GM19324 (cell line): Measurements from ENCODE around the gene PAX3.

ENCODE experiments used
- ATAC-seq: cut with Tn5 transposase; IDR thresholded peaks from one replicate; pipeline ENCODE4 v1.9.1; 2021; ENCODE audit warnings: mild to moderate bottlenecking, moderate library complexity; ENCODE audit not compliant: unreplicated experiment, low FRiP score

Gene PAX3

GRCh38 chr2:222311319-222311977, 12.7 kb upstream of the PAX3 start:
- ATAC-seq = no peak

DNA sequence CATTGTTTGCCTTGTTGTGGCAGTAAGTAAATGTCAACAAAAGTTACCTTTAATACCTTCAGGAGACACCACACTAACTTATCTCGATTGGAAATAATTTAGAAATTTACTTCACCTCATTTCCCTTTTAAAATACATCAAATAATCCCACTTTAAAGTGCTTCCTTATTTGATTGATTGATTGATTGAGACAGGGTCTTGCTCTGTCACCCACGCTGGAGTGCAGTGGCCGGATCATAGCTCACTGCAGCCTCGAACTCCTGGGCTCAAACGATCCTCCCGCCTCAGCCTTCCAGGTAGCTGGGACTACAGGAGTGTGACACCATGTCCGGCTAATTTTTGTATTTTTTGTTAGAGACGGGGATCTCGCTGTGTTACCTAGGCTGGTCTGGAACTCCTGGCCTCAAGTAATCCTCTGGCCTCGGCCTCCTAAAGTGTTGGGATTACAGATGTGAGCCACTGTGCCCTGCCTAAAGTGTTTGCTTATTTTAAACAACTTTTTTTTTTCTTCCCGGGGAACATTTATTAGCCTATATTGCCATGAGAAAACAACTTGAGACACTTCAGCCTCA, 12.0 kb upstream of the PAX3 start:
- no peak for ATAC-seq

DNA sequence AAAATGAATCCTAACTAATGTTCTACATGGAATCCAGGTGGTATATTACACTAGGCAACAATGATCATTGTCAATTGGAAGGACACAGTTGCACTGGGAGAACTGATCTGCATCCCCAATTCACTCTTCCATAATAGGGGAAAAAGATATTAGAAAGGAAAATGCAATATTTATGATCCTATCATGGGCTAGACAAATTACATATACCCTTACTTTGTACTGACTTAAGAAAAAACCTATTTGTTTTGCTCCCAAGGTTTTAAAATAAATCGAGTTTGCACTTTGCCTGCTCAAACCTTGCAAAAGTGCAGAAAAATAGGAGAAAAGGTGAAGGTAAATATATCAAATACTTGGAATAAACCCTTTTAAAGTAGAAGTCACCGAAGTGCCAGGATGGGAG, 11.0 kb upstream of the PAX3 start:
- no peak for ATAC-seq

GRCh38 chr2:222309361-222309760, 10.6 kb upstream of the PAX3 start:
- ATAC-seq = no peak

DNA sequence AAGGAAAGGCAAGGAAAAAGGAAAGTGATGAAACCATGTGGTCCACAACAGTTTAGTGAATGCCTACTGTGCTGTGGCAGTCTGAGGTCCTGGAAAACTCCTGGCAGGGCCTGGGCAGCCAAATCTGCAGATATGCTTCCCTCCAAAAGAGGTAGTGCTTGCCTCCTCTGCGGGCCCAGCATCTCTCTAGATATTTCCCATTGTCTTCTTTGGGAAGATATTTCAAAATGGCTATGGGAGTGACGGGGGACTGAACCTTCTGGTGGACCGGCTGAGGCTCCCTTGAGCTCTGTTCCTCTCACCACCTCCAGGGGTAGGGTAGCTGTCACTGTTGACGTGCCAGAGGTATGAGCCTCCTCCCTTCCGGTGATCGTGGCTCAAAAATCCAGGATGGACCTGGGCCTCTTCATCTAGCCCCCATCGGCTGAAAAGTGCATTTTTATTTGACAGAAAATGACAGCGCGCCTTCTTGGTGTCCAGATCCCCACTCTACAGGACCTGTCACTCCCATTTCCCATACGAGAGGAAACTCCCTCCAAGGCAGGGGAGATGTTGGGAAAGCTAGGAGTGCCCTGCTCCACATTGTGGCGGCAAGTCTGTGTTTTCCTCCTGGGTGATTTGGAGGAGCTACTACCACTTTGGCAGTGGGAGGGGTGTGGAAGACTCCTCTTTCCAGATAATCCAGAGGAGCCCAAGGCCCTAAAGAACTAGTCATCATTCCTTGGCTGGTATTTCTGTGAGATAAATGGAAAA, 9.4 kb upstream of the PAX3 start:
- no peak for ATAC-seq

DNA sequence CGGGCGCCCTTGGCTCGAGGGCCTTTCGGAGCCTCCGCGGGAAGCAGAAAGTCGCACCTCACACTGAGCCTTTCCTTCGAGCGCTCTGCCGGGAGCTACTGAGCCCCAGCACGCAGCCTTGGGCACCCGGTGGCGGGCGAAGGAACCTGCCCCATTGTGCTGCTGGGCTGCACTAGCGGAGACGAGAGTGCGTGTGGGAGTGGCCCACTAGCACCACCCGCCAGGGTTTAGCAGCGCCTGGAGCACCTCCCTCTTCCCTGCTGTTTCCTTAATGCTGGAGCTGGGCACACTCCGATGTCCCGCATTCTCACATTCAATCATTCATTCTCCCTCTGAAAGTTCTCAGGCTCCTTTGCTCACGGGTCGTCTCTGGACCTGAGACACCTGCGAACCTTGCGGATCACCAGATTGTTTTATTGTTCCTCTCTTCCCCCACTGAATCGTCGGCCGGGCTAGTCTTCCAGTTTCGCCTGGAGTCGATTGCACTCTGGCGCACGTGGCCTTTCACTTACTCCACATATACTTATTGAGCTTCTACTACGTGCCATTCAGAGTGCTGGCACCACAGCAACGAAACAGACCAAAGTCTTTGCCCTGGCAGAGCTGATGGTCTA, 8.5 kb upstream of the PAX3 start:
- ATAC-seq = no peak

DNA sequence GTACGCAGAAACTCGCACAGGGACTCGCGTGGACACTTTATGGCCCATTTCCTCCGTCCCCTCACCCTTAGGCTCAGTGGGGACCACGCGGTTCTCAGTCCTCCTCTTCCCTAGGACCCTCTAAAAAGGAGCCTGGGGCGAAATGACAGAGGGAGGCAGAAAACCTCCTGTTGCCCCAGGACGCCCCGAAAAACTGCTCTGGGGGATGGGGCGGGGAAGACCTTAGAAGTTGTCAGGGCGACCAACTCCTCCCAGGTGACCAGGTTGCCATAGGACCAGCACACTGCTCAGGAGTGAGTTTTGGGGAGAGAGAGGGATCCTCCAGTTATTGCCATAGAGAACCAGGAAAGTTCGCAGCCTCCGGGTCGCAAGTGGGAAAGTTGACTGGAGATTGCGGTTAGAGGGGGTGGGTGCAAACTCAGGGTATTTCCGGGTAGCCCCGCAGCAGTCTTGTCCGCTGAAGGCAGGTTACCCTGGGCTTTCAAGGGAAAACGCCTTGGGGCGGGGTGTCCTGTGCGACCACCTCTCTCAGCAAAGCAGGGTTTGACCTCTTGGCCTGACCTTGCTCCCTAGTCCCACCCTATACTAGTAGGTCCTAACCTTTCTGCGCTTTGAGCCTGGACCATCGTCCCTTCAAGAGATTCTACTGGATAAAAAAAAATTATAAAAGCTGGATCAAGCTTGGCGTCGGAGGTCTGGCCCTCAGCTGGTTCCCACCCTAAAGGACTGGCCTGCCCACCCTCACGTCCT, 7.8 kb upstream of the PAX3 start:
- ATAC-seq = no peak

DNA sequence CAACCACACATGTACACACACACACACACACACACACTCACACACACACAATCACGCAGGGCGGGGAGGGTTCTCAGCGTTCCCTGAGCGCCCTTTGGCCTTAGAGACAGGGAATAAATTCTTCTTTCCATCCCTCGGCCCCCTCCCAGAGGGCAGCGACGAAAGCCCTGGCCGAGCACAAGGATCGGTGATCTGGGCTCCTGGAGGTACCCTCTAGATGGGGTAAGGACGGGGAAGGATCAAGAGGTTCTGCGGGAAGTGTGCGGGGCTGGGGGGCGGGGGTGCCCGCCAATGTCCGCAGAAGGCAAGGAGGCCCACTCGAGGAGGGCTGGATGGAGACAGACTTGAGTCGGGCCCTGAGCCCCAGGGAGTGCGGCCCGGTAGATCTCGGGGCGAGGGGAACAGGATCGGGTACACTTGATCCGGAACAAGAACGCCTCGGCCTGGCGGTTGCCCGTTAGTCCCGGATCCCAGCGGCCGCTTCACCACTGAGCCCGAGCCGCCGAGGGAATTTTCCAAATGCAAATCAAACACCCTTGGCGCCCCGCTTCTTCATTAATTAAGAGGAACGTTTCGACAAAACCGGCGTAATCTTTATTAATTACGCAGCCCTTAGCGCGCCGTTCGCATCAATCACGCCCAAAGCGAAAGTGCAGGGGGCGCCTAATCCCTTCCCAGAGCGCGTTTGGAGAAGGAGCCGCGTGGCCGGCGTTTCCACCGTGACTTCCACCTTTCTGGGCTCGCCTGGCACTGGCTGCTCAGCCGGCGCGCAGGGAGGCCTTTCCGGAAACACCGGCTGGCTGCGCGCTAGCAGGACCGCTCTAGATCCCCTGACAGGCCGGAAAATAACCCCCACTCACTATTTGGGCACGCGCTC, 7.0 kb upstream of the PAX3 start:
- ATAC-seq = no peak

GRCh38 chr2:222304737-222305515, 6.1 kb upstream of the PAX3 start:
- no peak for ATAC-seq

DNA sequence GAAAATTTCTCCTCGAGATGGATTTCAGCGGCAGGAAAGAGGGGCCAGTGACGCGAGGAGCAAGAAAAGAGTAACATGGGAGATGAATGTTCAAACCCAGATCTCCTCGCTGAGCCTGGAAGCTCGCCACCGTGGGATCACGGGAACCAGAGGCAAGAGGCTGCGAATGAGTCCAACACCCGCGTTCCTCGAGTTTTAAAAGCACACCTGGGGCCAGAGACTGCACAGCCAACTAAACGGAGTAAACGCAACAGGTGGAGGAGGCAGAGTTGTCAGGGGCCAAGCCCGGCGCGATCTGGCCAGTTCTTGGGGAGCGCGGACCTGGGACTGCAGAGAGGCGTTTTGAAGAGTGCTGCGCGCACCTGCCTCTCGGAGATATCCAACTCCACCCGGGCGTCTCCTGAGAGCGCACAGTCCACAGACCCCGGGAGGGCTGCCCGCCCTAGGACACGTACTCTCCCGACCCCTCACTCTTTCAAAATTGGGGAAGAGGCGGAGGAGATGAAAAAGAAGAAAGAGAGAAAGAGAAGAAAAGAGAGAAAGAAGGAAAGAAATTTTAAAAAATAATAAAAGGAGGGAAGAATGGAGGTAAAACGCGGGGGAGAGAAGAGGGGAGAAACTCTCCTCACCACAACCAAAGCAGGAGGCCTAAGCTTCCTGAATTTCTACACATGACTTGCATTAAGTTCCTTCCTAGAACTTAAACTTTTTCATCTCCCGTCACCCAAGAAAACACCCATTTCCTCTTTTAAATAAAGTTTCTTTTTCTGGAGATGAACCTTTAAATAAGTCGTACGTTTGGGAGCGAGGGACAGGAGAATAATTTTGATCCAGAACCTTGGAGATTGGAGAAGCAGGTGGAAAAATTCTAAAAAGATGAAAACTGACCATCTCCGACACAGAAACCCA, 5.3 kb upstream of the PAX3 start:
- no peak for ATAC-seq

- no peak for ATAC-seq
These were observed 4.4 kb upstream of the PAX3 start for GRCh38 chr2:222303045-222303827.

DNA sequence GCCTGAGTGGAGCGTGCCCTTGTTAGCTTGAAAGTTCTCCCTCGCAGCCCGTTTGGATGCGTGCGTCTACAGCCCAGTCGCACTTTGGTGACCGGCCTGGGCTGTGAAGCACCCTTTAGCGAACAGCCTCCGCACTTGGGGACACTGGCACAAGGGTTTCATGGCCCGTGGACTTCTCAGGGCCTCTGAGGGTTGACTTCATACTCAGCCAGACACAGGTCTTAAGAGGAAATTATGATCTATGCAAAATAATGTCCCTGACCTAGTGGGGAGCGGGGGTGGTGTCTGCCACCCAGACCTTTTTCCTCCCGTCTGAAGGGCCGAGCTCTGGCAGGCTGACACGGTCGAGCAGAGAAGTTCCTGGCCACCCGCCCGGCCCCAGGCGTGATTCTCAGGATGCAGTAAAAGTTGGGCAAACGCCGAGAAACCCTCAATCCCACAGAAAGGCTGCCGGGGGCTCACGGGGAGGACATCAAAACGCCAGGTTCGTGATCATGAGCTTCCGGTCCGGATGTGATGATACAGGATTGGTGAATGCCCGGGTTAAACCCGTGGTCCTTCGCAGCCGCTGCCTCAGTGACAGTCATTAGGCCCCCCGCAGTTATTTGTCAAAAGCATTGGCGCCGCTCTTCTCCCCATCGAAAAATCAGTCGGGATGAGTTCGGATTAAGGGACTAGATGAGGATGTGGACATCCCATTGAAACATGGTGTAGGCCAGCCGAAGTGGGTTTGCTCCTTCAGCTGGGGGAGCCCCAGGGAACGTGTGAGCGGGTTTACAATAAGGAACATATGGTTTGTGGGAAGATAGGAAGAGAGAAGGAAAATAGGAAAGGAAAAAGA, 3.6 kb upstream of the PAX3 start:
- no peak for ATAC-seq

DNA sequence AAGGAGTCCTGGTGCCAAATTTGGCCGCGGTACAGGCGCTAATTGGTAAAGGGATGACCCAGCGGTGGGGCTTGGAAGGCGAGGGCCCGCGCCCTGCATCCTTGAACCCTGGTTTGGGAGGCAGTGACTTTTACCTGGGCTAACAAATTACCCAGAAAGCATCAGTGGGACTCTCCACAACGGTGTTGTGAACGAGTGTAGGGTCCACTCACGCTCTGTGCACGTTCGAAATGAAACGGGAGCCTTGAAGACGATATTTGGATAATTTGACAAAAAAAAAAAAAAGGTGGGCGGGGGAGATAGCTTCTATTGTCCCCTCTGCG, 3.0 kb upstream of the PAX3 start:
- no peak for ATAC-seq

DNA sequence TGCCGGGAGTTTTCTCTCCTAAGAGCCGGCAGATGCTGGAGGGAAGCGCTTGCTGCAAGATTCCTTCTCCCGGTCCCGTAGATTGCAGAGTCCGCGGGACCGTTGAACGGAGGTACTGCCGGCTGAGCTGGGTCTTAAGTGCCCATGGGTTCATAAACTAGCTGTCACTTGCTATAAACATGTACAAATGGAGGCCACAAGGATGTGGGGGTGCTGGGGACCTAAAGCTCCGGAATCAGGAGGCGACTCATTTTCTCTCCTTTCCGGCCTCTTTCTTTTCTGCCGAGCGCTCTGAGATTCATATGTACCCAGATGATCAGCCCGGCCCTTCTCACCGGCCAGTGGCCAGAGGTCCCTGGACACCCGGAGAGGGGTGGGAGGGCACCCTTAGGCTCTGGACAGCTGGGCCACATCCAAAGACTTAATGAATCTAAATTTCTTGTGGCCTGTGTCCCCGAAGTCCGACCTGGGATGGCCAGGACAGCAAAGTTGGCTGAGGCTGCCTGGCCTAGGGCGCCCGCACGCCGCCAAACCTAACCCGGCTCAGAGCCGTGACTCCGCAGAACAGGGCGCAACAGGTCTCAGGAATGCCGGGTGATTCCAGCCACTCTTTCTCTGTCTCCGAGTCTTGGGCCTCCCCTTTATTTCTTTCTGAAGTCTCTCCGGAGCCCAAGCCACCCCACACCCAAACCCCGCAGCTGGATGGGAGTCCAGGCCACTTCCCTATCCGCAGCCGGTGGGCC, 2.4 kb upstream of the PAX3 start:
- no peak for ATAC-seq

GRCh38 chr2:222300726-222301052, 1.9 kb upstream of the PAX3 start:
- no peak for ATAC-seq
